GM21786 (cell line): Measurements from ENCODE around the gene MALRD1.

Source experiments
- ATAC-seq: cut with Tn5 transposase; IDR thresholded peaks from one replicate; pipeline ENCODE4 v1.9.1; 2021; ENCODE audit not compliant: unreplicated experiment

Gene MALRD1

GRCh38 chr10:19563388-19564141, 515.0 kb downstream of the MALRD1 start:
- no peak for ATAC-seq

- no peak for ATAC-seq
These were observed 521.5 kb downstream of the MALRD1 start for GRCh38 chr10:19570120-19570519.

GRCh38 chr10:19570991-19571390, 522.4 kb downstream of the MALRD1 start:
- no peak for ATAC-seq

- no peak for ATAC-seq
These were observed 523.5 kb downstream of the MALRD1 start for GRCh38 chr10:19572056-19572455.

- no peak for ATAC-seq
These were observed 528.0 kb downstream of the MALRD1 start for GRCh38 chr10:19576576-19576975.

- ATAC-seq = no peak
These were observed 528.8 kb downstream of the MALRD1 start for GRCh38 chr10:19577381-19577780.

GRCh38 chr10:19577807-19578206, 529.2 kb downstream of the MALRD1 start:
- ATAC-seq = no peak

- ATAC-seq = no peak
These were observed 530.0 kb downstream of the MALRD1 start for GRCh38 chr10:19578571-19578970.

- ATAC-seq = no peak
These were observed 531.4 kb downstream of the MALRD1 start for GRCh38 chr10:19579761-19580545.

- no peak for ATAC-seq
These were observed 532.1 kb downstream of the MALRD1 start for GRCh38 chr10:19580691-19581090.

- no peak for ATAC-seq
These were observed 540.0 kb downstream of the MALRD1 start for GRCh38 chr10:19588608-19589007.

GRCh38 chr10:19592276-19592675, 543.7 kb downstream of the MALRD1 start:
- no peak for ATAC-seq

- ATAC-seq = no peak
These were observed 546.7 kb downstream of the MALRD1 start for GRCh38 chr10:19595212-19595845.

- no peak for ATAC-seq
These were observed 557.2 kb downstream of the MALRD1 start for GRCh38 chr10:19605806-19606205.

GRCh38 chr10:19606968-19607367, 558.4 kb downstream of the MALRD1 start:
- no peak for ATAC-seq

GRCh38 chr10:19611775-19612174, 563.2 kb downstream of the MALRD1 start:
- no peak for ATAC-seq

GRCh38 chr10:19616966-19617365, 568.4 kb downstream of the MALRD1 start:
- no peak for ATAC-seq

GRCh38 chr10:19620811-19621210, 572.2 kb downstream of the MALRD1 start:
- ATAC-seq = no peak

- ATAC-seq = no peak
These were observed 574.7 kb downstream of the MALRD1 start for GRCh38 chr10:19623321-19623720.

GRCh38 chr10:19626156-19626555, 577.6 kb downstream of the MALRD1 start:
- ATAC-seq = no peak

GRCh38 chr10:19628767-19629560, 580.4 kb downstream of the MALRD1 start:
- no peak for ATAC-seq
